ENCODE measurements around the gene BTBD9. TPM values are rescaled to one million over a fixed set of nuclear protein-coding genes. Genes with fewer than 3 reads are reported as not detected.

BTBD9 gene
- total RNA-seq, 1 experiment from 2014 or later, result 8.9 TPM

DNA sequence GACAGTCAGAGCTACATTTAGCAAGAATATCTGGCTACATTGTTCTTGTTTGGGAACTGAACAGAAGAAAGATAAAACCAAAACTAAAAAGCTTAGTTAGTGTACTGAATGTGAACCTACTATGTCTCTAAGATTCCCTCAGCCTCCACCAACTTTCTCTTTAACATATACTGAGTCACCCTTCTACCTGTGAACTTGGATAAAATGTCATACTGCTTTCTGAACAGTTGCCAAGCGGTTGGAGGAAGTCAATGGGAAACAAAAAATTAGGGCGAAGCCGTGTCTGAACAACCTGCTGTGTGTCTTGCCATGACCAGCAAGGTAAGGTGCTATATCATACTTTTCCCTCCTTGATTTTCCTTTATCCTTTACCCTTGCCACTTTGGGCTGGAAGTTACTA is 243.5 kb downstream of the BTBD9 start:
- no peak overlapping the region for H2BK120ac ChIP-seq (ENCODE audit: low read depth, low read length, poor library complexity, severe bottlenecking)
- H2BK15ac ChIP-seq (ENCODE audit: low read depth, low read length), result no peak overlapping the region
- no peaks in the 10 kb centered on the region for H3K79me1 ChIP-seq (ENCODE audit: insufficient read depth, low read depth, low read length, poor library complexity, severe bottlenecking)
- no peak overlapping the region for H2BK12ac ChIP-seq (ENCODE audit: insufficient read length, low read depth, low read length)
- DNase-seq, result no peak
- H2AK5ac ChIP-seq (ENCODE audit: insufficient read length, low read length), result no peak overlapping the region
- no peak overlapping the region for H3K4me2 ChIP-seq (ENCODE audit: insufficient read depth, insufficient read length, low read length)
- TF ChIP-seq, protein P1, sequence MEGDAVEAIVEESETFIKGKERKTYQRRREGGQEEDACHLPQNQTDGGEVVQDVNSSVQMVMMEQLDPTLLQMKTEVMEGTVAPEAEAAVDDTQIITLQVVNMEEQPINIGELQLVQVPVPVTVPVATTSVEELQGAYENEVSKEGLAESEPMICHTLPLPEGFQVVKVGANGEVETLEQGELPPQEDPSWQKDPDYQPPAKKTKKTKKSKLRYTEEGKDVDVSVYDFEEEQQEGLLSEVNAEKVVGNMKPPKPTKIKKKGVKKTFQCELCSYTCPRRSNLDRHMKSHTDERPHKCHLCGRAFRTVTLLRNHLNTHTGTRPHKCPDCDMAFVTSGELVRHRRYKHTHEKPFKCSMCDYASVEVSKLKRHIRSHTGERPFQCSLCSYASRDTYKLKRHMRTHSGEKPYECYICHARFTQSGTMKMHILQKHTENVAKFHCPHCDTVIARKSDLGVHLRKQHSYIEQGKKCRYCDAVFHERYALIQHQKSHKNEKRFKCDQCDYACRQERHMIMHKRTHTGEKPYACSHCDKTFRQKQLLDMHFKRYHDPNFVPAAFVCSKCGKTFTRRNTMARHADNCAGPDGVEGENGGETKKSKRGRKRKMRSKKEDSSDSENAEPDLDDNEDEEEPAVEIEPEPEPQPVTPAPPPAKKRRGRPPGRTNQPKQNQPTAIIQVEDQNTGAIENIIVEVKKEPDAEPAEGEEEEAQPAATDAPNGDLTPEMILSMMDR (conservative IDR thresholded peaks at IDR 0.05), result no peak
- Mint-ChIP-seq H3K27me3 (ENCODE audit: low read depth) (no peaks in the 10 kb centered on the region), H3K4me3 (no peak overlapping the region), H3K27ac (no peak overlapping the region), H3K9me3 (no peaks in the 10 kb centered on the region), H3K36me3 (ENCODE audit: insufficient read depth in 1 of 3, low read depth in 3 of 3) (no peaks in the 10 kb centered on the region; a peak in 1 of 7 replicates), H3K4me1 (peaks cover 13 to 20% of the 10 kb centered on the region in 2 experiments)
- H3K27ac ChIP-seq (ENCODE audit: insufficient read length, low read depth, low read length), result no peak overlapping the region
- no peaks in the 10 kb centered on the region for H4K20me1 ChIP-seq (ENCODE audit: control insufficient read depth, insufficient read depth, insufficient read length)
- H3K27me3 ChIP-seq (ENCODE audit: insufficient read depth, low read length), result no peaks in the 10 kb centered on the region
- H3T11ph ChIP-seq (ENCODE audit: low read length), result no peak overlapping the region
- no peak overlapping the region for H3K18ac ChIP-seq (ENCODE audit: insufficient read length, low read depth, low read length)
- H3K79me2 ChIP-seq (ENCODE audit: insufficient read depth, low read length), result no peaks in the 10 kb centered on the region
- H4K5ac ChIP-seq (ENCODE audit: insufficient read length, low read depth, low read length), result no peak overlapping the region
- H2AFZ ChIP-seq (ENCODE audit: low read length), result no peak overlapping the region
- no peak overlapping the region for H3K9ac ChIP-seq (ENCODE audit: extremely low read depth, insufficient read length, low read length)
- no peak overlapping the region for H4K8ac ChIP-seq (replicated peaks; ENCODE audit: insufficient read length, low read depth, low read length)
- no peak overlapping the region for H2BK20ac ChIP-seq (ENCODE audit: low read depth, low read length, poor library complexity, severe bottlenecking)
- H3K4me1 ChIP-seq (ENCODE audit: insufficient read depth, low read length), result peaks cover 2% of the 10 kb centered on the region; the same call in 1 of the 2 replicates
- H3K23me2 ChIP-seq (ENCODE audit: insufficient read length, low read depth, low read length, poor library complexity, severe bottlenecking), result no peaks in the 10 kb centered on the region
- H3K23ac ChIP-seq (ENCODE audit: insufficient read length, low read depth, low read length), result no peak overlapping the region
- no peaks in the 10 kb centered on the region for H3K9me3 ChIP-seq (ENCODE audit: control insufficient read depth, low read depth, low read length)
- no peak overlapping the region for H3K14ac ChIP-seq (ENCODE audit: insufficient read depth, low read length)
- H2BK5ac ChIP-seq (ENCODE audit: insufficient read length, low read length), result no peak overlapping the region
- no peak overlapping the region for H4K91ac ChIP-seq (ENCODE audit: insufficient read length, low read depth, low read length)
- H3K56ac ChIP-seq (ENCODE audit: insufficient read length, low read depth, low read length), result no peak overlapping the region
- no CpG with 5 or more reads among the region's 3 CpGs for WGBS (ENCODE audit: extremely low coverage, insufficient read length, low lambda C conversion rate)
- H3K4ac ChIP-seq (ENCODE audit: low read depth, low read length), result no peak overlapping the region

All from H9 (cell line).